Measurements from ENCODE around the gene HOXA5.

Gene HOXA5

GRCh38 chr7:27137640-27138315 lies 5.7 kb downstream of the HOXA5 start:
- no peak overlapping the region for H3K4me3 ChIP-seq (ENCODE audit: control insufficient read depth, low read depth, low read length)
- DNase-seq (ENCODE audit: low read depth) = no peak
- TF ChIP-seq CTCF (conservative IDR thresholded peaks at IDR 0.05; ENCODE audit: control insufficient read depth, insufficient read depth, low read depth, low read length) = no peak

GRCh38 chr7:27134392-27134791 lies 9.1 kb downstream of the HOXA5 start:
- no peak for TF ChIP-seq CTCF (conservative IDR thresholded peaks at IDR 0.05; ENCODE audit: control insufficient read depth, insufficient read depth, low read depth, low read length)
- peak; percentile 99 for DNase-seq (ENCODE audit: low read depth)
- H3K4me3 ChIP-seq (ENCODE audit: control insufficient read depth, low read depth, low read length) = no peak overlapping the region

- no peak overlapping the region for H3K4me3 ChIP-seq (ENCODE audit: control insufficient read depth, low read depth, low read length)
- no peak for DNase-seq (ENCODE audit: low read depth)
- TF ChIP-seq CTCF (conservative IDR thresholded peaks at IDR 0.05; ENCODE audit: control insufficient read depth, insufficient read depth, low read depth, low read length) = no peak
These were observed 9.9 kb downstream of the HOXA5 start for GRCh38 chr7:27133409-27134231.

GRCh38 chr7:27132978-27133377 lies 10.5 kb downstream of the HOXA5 start:
- TF ChIP-seq CTCF (conservative IDR thresholded peaks at IDR 0.05; ENCODE audit: control insufficient read depth, insufficient read depth, low read depth, low read length) = no peak
- DNase-seq (ENCODE audit: low read depth) = no peak
- no peak overlapping the region for H3K4me3 ChIP-seq (ENCODE audit: control insufficient read depth, low read depth, low read length)

GRCh38 chr7:27132214-27132613 lies 11.3 kb downstream of the HOXA5 start:
- TF ChIP-seq CTCF (conservative IDR thresholded peaks at IDR 0.05; ENCODE audit: control insufficient read depth, insufficient read depth, low read depth, low read length) = no peak
- no peak for DNase-seq (ENCODE audit: low read depth)
- H3K4me3 ChIP-seq (ENCODE audit: control insufficient read depth, low read depth, low read length) = no peak overlapping the region

GRCh38 chr7:27131390-27131819 lies 12.1 kb downstream of the HOXA5 start:
- peak overlapping the region; percentile 74 for H3K4me3 ChIP-seq (ENCODE audit: control insufficient read depth, low read depth, low read length)
- no peak for TF ChIP-seq CTCF (conservative IDR thresholded peaks at IDR 0.05; ENCODE audit: control insufficient read depth, insufficient read depth, low read depth, low read length)
- DNase-seq (ENCODE audit: low read depth) = no peak

Measured in fibroblast of mammary gland (primary cell).